ENCODE results near the gene C12orf42. TPM values are rescaled to one million over a fixed set of nuclear protein-coding genes. Genes with fewer than 3 reads are reported as not detected.

C12orf42 gene
- total and polyA plus RNA-seq, 2 of the 4 experiments (the other 2 are of a cell fraction): not detected

- Histone ChIP-seq H3K14ac (replicated peaks; ENCODE audit: low read depth, low read length) (no peak overlapping the region), H3K27me3 (ENCODE audit: control insufficient read depth, insufficient read depth, low read length) (no peaks in the 10 kb centered on the region), H3K27ac (ENCODE audit: insufficient read depth, low read length) (no peak overlapping the region), H4K91ac (ENCODE audit: insufficient read depth, low read depth, low read length) (no peak overlapping the region), H3K4me3 (ENCODE audit: insufficient read depth, low read depth, low read length) (no peak overlapping the region), H2AK5ac (ENCODE audit: low read depth, low read length) (no peak overlapping the region), H3K4me1 (ENCODE audit: control insufficient read depth, insufficient read depth, low read length) (no peaks in the 10 kb centered on the region), H2BK5ac (ENCODE audit: low read depth, low read length, poor library complexity, severe bottlenecking) (no peak overlapping the region), H2BK120ac (ENCODE audit: low read depth, low read length) (no peak overlapping the region), H2BK20ac (ENCODE audit: low read depth, low read length) (no peak overlapping the region), H2AK9ac (replicated peaks; ENCODE audit: low read depth, low read length, poor library complexity) (no peak overlapping the region), H3K36me3 (ENCODE audit: control insufficient read depth, insufficient read depth, low read length) (no peaks in the 10 kb centered on the region), H3K79me1 (ENCODE audit: low read depth in 1 of 2, low read length in 2 of 2) (no peaks in the 10 kb centered on the region), H3K4me2 (ENCODE audit: low read depth, low read length) (no peak overlapping the region), H3K9me3 (ENCODE audit: control insufficient read depth, insufficient read depth, low read length) (peaks cover 8% of the 10 kb centered on the region), H3K9me1 (ENCODE audit: insufficient read depth, low read length) (no peaks in the 10 kb centered on the region), H2AFZ (replicated peaks; ENCODE audit: low read length, poor library complexity) (no peak overlapping the region), H3K18ac (ENCODE audit: low read depth, low read length) (no peak overlapping the region), H3K56ac (ENCODE audit: extremely low read depth, insufficient read depth, low read length) (no peak overlapping the region), H2BK15ac (ENCODE audit: low read depth, low read length) (no peak overlapping the region), H4K5ac (ENCODE audit: low read depth, low read length) (no peak overlapping the region), H4K20me1 (ENCODE audit: insufficient read depth, low read length) (no peaks in the 10 kb centered on the region), H4K8ac (ENCODE audit: low read depth in 2 of 2, low read length in 2 of 2) (no peak overlapping the region), H3K23ac (ENCODE audit: low read depth, low read length) (no peak overlapping the region), H3K9ac (ENCODE audit: low read depth, low read length) (no peak overlapping the region), H3K4ac (ENCODE audit: low read depth, low read length) (no peak overlapping the region)
- DNase-seq (no peak), ATAC-seq (ENCODE audit: low read depth) (no peak)
- intact Hi-C loops (cut with micrococcal nuclease) (no loop called here), in situ Hi-C loops (cut with MboI; ENCODE audit: low sequenced_read_pairs) (no loop called here), dilution Hi-C loops (cut with HindIII; ENCODE audit: low sequenced_read_pairs, unreplicated experiment) (no loop called here)
- WGBS, 2 experiments (ENCODE audit: extremely low coverage in 2 of 2, insufficient read length in 1 of 2): no CpG with 5 or more reads among the region's 3 CpGs
- no TSS peak for BruUV-seq (replicated peaks)
- CTCF ChIA-PET: no interaction called here
- POLR2A ChIA-PET (ENCODE audit: unreplicated experiment): no interaction called here
- TF ChIP-seq SMC3 (IDR thresholded peaks at IDR 0.05; ENCODE audit: low read depth, low read length) (no peak), MAZ (IDR thresholded peaks at IDR 0.05; ENCODE audit: borderline replicate concordance, low read depth, low read length) (no peak), RCOR1 (IDR thresholded peaks at IDR 0.05; ENCODE audit: insufficient replicate concordance, low read length) (no peak), USF2 (IDR thresholded peaks at IDR 0.05; ENCODE audit: low read depth, low read length) (no peak), ELK1 (IDR thresholded peaks at IDR 0.05; ENCODE audit: borderline replicate concordance, low read depth, low read length) (no peak), CTCF (conservative IDR thresholded peaks at IDR 0.05; ENCODE audit: low read depth, low read length) (no peak), CHD1 (IDR thresholded peaks at IDR 0.05; ENCODE audit: low read depth, low read length) (no peak), CEBPB (IDR thresholded peaks at IDR 0.05; ENCODE audit: low read depth, low read length) (no peak), FOS (IDR thresholded peaks at IDR 0.05; ENCODE audit: low read depth, low read length) (no peak), MAFK (IDR thresholded peaks at IDR 0.05; ENCODE audit: low read depth, low read length) (no peak), BHLHE40 (IDR thresholded peaks at IDR 0.05; ENCODE audit: low read depth, low read length) (no peak), NFE2L2 (IDR thresholded peaks at IDR 0.05; ENCODE audit: low read depth, low read length) (no peak), MXI1 (IDR thresholded peaks at IDR 0.05; ENCODE audit: borderline replicate concordance, low read depth, low read length) (no peak), RAD21 (IDR thresholded peaks at IDR 0.05; ENCODE audit: low read length) (no peak)
Measured at GRCh38 chr12:103468837-103469236, 26.9 kb downstream of the C12orf42 start.

Measured in IMR-90 (cell line).